ENCODE measurements around the gene DHX29. TPM values are rescaled to one million over a fixed set of nuclear protein-coding genes. Genes with fewer than 3 reads are reported as not detected.
A peak's percentile ranks its signal among the peaks of the same experiment; 100 is the strongest.

DHX29 gene
- total RNA-seq = 20.3 and 22.3 TPM in 2 replicates

- Mint-ChIP-seq H3K4me1 (ENCODE audit: low read depth) (peaks cover 19% of the 10 kb centered on the region), H3K27ac (no peak within 1 kb of the TSS), H3K4me3 (no peak within 1 kb of the TSS), H3K9me3 (no peaks in the 10 kb centered on the region), H3K27me3 (ENCODE audit: insufficient read depth) (no peaks in the 10 kb centered on the region), H3K36me3 (ENCODE audit: low read depth) (peaks cover 15% of the 10 kb centered on the region)
- peak; percentile 89 for DNase-seq (ENCODE audit: low spot score)
- intact Hi-C loops (cut with micrococcal nuclease) = loop anchor here (1.0 to 5.0 kb wide), 6 partner anchors 17 to 1865 kb away; partner anchors contain the start of genes CCNO, GPBP1 and PLPP1
Measured at GRCh38 chr5:55307383-55308253, at the start of gene DHX29, which contains the start of gene MTREX. Gene DHX29 (minus strand): TSS chr5:55307694. CDS start chr5:55307573, 121 bp downstream. Gene MTREX (plus strand): TSS chr5:55307989. CDS start chr5:55308014, 25 bp downstream.

GRCh38 chr5:55356896-55357295 lies 49.4 kb upstream of the DHX29 start:
- intact Hi-C loops (cut with micrococcal nuclease) = no loop called here
- no peaks in the 10 kb centered on the region for H3K27me3 Mint-ChIP-seq (ENCODE audit: insufficient read depth)
- H3K36me3 Mint-ChIP-seq (ENCODE audit: low read depth) = peaks cover 49% of the 10 kb centered on the region

GRCh38 chr5:55350754-55351153 lies 43.3 kb upstream of the DHX29 start:
- Mint-ChIP-seq H3K9me3 (no peaks in the 10 kb centered on the region), H3K27ac (no peak overlapping the region), H3K36me3 (ENCODE audit: low read depth) (peaks cover 50% of the 10 kb centered on the region), H3K27me3 (ENCODE audit: insufficient read depth) (no peaks in the 10 kb centered on the region), H3K4me1 (ENCODE audit: low read depth) (no peaks in the 10 kb centered on the region), H3K4me3 (no peak overlapping the region)
- DNase-seq (ENCODE audit: low spot score) = no peak
- intact Hi-C loops (cut with micrococcal nuclease) = no loop called here

More at GRCh38 chr5:55356896-55357295, 49.4 kb upstream of the DHX29 start:
- DNase-seq (ENCODE audit: low spot score) = no peak
- Mint-ChIP-seq H3K4me1 (ENCODE audit: low read depth) (no peaks in the 10 kb centered on the region), H3K9me3 (no peaks in the 10 kb centered on the region), H3K4me3 (no peak overlapping the region), H3K27ac (no peak overlapping the region)

GRCh38 chr5:55347786-55348185 lies 40.3 kb upstream of the DHX29 start:
- H3K4me1 Mint-ChIP-seq (ENCODE audit: low read depth) = no peaks in the 10 kb centered on the region
- H3K4me3 Mint-ChIP-seq = no peak overlapping the region
- intact Hi-C loops (cut with micrococcal nuclease) = no loop called here
- H3K27ac Mint-ChIP-seq = no peak overlapping the region
- no peaks in the 10 kb centered on the region for H3K9me3 Mint-ChIP-seq
- H3K27me3 Mint-ChIP-seq (ENCODE audit: insufficient read depth) = no peaks in the 10 kb centered on the region
- H3K36me3 Mint-ChIP-seq (ENCODE audit: low read depth) = peaks cover 51% of the 10 kb centered on the region
- DNase-seq (ENCODE audit: low spot score) = no peak

- H3K27ac Mint-ChIP-seq = no peak overlapping the region
- H3K4me1 Mint-ChIP-seq (ENCODE audit: low read depth) = no peaks in the 10 kb centered on the region
- DNase-seq (ENCODE audit: low spot score) = no peak
- no peak overlapping the region for H3K4me3 Mint-ChIP-seq
- intact Hi-C loops (cut with micrococcal nuclease) = no loop called here
- no peaks in the 10 kb centered on the region for H3K9me3 Mint-ChIP-seq
- H3K36me3 Mint-ChIP-seq (ENCODE audit: low read depth) = peaks cover 49% of the 10 kb centered on the region
- no peaks in the 10 kb centered on the region for H3K27me3 Mint-ChIP-seq (ENCODE audit: insufficient read depth)
Measured at GRCh38 chr5:55345327-55345726, 37.8 kb upstream of the DHX29 start.

GRCh38 chr5:55344392-55344992 lies 37.0 kb upstream of the DHX29 start:
- intact Hi-C loops (cut with micrococcal nuclease) = loop anchor here (1.0 kb wide), 1 partner anchor 350 kb away; no protein-coding TSS in a partner anchor
- Mint-ChIP-seq H3K27me3 (ENCODE audit: insufficient read depth) (no peaks in the 10 kb centered on the region), H3K9me3 (no peaks in the 10 kb centered on the region), H3K27ac (no peak overlapping the region), H3K4me1 (ENCODE audit: low read depth) (no peaks in the 10 kb centered on the region), H3K36me3 (ENCODE audit: low read depth) (peaks cover 41% of the 10 kb centered on the region), H3K4me3 (no peak overlapping the region)
- DNase-seq (ENCODE audit: low spot score) = peak; percentile 37

- Mint-ChIP-seq H3K36me3 (ENCODE audit: low read depth) (peaks cover 37% of the 10 kb centered on the region), H3K4me1 (ENCODE audit: low read depth) (peaks cover 8% of the 10 kb centered on the region), H3K27me3 (ENCODE audit: insufficient read depth) (no peaks in the 10 kb centered on the region), H3K9me3 (no peaks in the 10 kb centered on the region), H3K4me3 (no peak overlapping the region), H3K27ac (no peak overlapping the region)
- DNase-seq (ENCODE audit: low spot score) = no peak
- intact Hi-C loops (cut with micrococcal nuclease) = loop anchor here (1.0 kb wide), 1 partner anchor 351 kb away; no protein-coding TSS in a partner anchor
Measured at GRCh38 chr5:55343609-55344008, 36.1 kb upstream of the DHX29 start.

GRCh38 chr5:55343107-55343506 lies 35.6 kb upstream of the DHX29 start:
- intact Hi-C loops (cut with micrococcal nuclease) = no loop called here
- H3K27me3 Mint-ChIP-seq (ENCODE audit: insufficient read depth) = no peaks in the 10 kb centered on the region
- no peak overlapping the region for H3K27ac Mint-ChIP-seq
- peaks cover 13% of the 10 kb centered on the region for H3K4me1 Mint-ChIP-seq (ENCODE audit: low read depth)
- no peaks in the 10 kb centered on the region for H3K9me3 Mint-ChIP-seq
- no peak overlapping the region for H3K4me3 Mint-ChIP-seq
- H3K36me3 Mint-ChIP-seq (ENCODE audit: low read depth) = peaks cover 34% of the 10 kb centered on the region
- no peak for DNase-seq (ENCODE audit: low spot score)

GRCh38 chr5:55338810-55339243 lies 31.3 kb upstream of the DHX29 start:
- H3K27ac Mint-ChIP-seq = peak overlapping the region; percentile 87
- H3K4me1 Mint-ChIP-seq (ENCODE audit: low read depth) = peaks cover 22% of the 10 kb centered on the region
- H3K4me3 Mint-ChIP-seq = peak overlapping the region; percentile 37
- no peaks in the 10 kb centered on the region for H3K27me3 Mint-ChIP-seq (ENCODE audit: insufficient read depth)
- no peak for DNase-seq (ENCODE audit: low spot score)
- peaks cover 23% of the 10 kb centered on the region for H3K36me3 Mint-ChIP-seq (ENCODE audit: low read depth)
- no peaks in the 10 kb centered on the region for H3K9me3 Mint-ChIP-seq
- intact Hi-C loops (cut with micrococcal nuclease) = loop anchor here (1.0 to 2.0 kb wide), 6 partner anchors 12 to 990 kb away; partner anchors contain the start of gene PLPP1

GRCh38 chr5:55338092-55338613 lies 30.7 kb upstream of the DHX29 start:
- H3K36me3 Mint-ChIP-seq (ENCODE audit: low read depth) = peaks cover 24% of the 10 kb centered on the region
- no peaks in the 10 kb centered on the region for H3K9me3 Mint-ChIP-seq
- H3K27ac Mint-ChIP-seq = peak overlapping the region; percentile 87
- intact Hi-C loops (cut with micrococcal nuclease) = loop anchor here (2.0 kb wide), 2 partner anchors 197 to 301 kb away; partner anchors contain the start of gene PLPP1
- peak overlapping the region; percentile 56 for H3K4me3 Mint-ChIP-seq
- DNase-seq (ENCODE audit: low spot score) = no peak
- H3K27me3 Mint-ChIP-seq (ENCODE audit: insufficient read depth) = no peaks in the 10 kb centered on the region
- peaks cover 22% of the 10 kb centered on the region for H3K4me1 Mint-ChIP-seq (ENCODE audit: low read depth)

GRCh38 chr5:55333811-55334210 lies 26.3 kb upstream of the DHX29 start:
- no peak overlapping the region for H3K4me3 Mint-ChIP-seq
- no peaks in the 10 kb centered on the region for H3K9me3 Mint-ChIP-seq
- no peak overlapping the region for H3K27ac Mint-ChIP-seq
- DNase-seq (ENCODE audit: low spot score) = no peak
- peaks cover 36% of the 10 kb centered on the region for H3K36me3 Mint-ChIP-seq (ENCODE audit: low read depth)
- intact Hi-C loops (cut with micrococcal nuclease) = no loop called here
- peaks cover 25% of the 10 kb centered on the region for H3K4me1 Mint-ChIP-seq (ENCODE audit: low read depth)
- H3K27me3 Mint-ChIP-seq (ENCODE audit: insufficient read depth) = no peaks in the 10 kb centered on the region

- Mint-ChIP-seq H3K27ac (no peak overlapping the region), H3K36me3 (ENCODE audit: low read depth) (peaks cover 40% of the 10 kb centered on the region)
- intact Hi-C loops (cut with micrococcal nuclease) = no loop called here
Measured at GRCh38 chr5:55333017-55333416, 25.5 kb upstream of the DHX29 start.

GRCh38 chr5:55331321-55331720 lies 23.8 kb upstream of the DHX29 start:
- no peak overlapping the region for H3K27ac Mint-ChIP-seq
- H3K4me1 Mint-ChIP-seq (ENCODE audit: low read depth) = peaks cover 22% of the 10 kb centered on the region
- no peaks in the 10 kb centered on the region for H3K27me3 Mint-ChIP-seq (ENCODE audit: insufficient read depth)
- DNase-seq (ENCODE audit: low spot score) = no peak
- peaks cover 44% of the 10 kb centered on the region for H3K36me3 Mint-ChIP-seq (ENCODE audit: low read depth)
- intact Hi-C loops (cut with micrococcal nuclease) = no loop called here
- no peaks in the 10 kb centered on the region for H3K9me3 Mint-ChIP-seq
- no peak overlapping the region for H3K4me3 Mint-ChIP-seq

More at GRCh38 chr5:55333017-55333416, 25.5 kb upstream of the DHX29 start:
- H3K27me3 Mint-ChIP-seq (ENCODE audit: insufficient read depth) = no peaks in the 10 kb centered on the region
- DNase-seq (ENCODE audit: low spot score) = no peak
- H3K9me3 Mint-ChIP-seq = no peaks in the 10 kb centered on the region
- no peak overlapping the region for H3K4me3 Mint-ChIP-seq
- peaks cover 17% of the 10 kb centered on the region for H3K4me1 Mint-ChIP-seq (ENCODE audit: low read depth)

Data from activated T-helper 1 cell treated with anti-CD3 and anti-CD28 coated beads, Interleukin-12 subunit alpha, Interleukin-12 subunit beta, Interleukin-2, Interleukin-4 antibody, amounts not matched to agents 30 ng/mL and 10 ng/mL and 1 ng/mL, durations not matched to agents 14 hours and 24 hours and 36 hours (primary cell).